NCI-H774 (cell line): ENCODE measurements around the gene CAMKMT.

Source experiments
- DNase-seq: peaks from one replicate; lab custom pipeline; 2025; lab: John Stamatoyannopoulos, UW

CAMKMT gene

GRCh38 chr2:44801289-44801840 is 439.6 kb downstream of the CAMKMT start:
- DNase-seq: no peak

GRCh38 chr2:44801841-44802776 is 440.4 kb downstream of the CAMKMT start:
- no peak for DNase-seq

GRCh38 chr2:44802777-44803424 is 441.2 kb downstream of the CAMKMT start:
- DNase-seq: no peak

- DNase-seq: no peak
These were observed 442.9 kb downstream of the CAMKMT start for GRCh38 chr2:44804406-44805265.

GRCh38 chr2:44805401-44806235 is 443.9 kb downstream of the CAMKMT start:
- DNase-seq: no peak

GRCh38 chr2:44807201-44808025 is 445.7 kb downstream of the CAMKMT start:
- no peak for DNase-seq

- no peak for DNase-seq
These were observed 449.3 kb downstream of the CAMKMT start for GRCh38 chr2:44810892-44811530.

- DNase-seq: no peak
These were observed 451.4 kb downstream of the CAMKMT start for GRCh38 chr2:44813165-44813564.

GRCh38 chr2:44813658-44814057 is 451.9 kb downstream of the CAMKMT start:
- DNase-seq: no peak

- no peak for DNase-seq
These were observed 455.5 kb downstream of the CAMKMT start for GRCh38 chr2:44817256-44817655.

GRCh38 chr2:44817673-44818335 is 456.1 kb downstream of the CAMKMT start:
- peak; percentile 60 for DNase-seq

- no peak for DNase-seq
These were observed 457.3 kb downstream of the CAMKMT start for GRCh38 chr2:44819061-44819460.

- DNase-seq: no peak
These were observed 459.8 kb downstream of the CAMKMT start for GRCh38 chr2:44821500-44821899.

- DNase-seq: no peak
These were observed 460.4 kb downstream of the CAMKMT start for GRCh38 chr2:44822174-44822573.
